Left lobe of liver (tissue), 2 donors: ENCODE data around the gene MOCS1. TPM values are rescaled to one million over a fixed set of nuclear protein-coding genes. Genes with fewer than 3 reads are reported as not detected.

Source experiments
- ATAC-seq: fragments of 200-7000 bp; cut with Tn5 transposase; one replicate; pipeline ENCODE4 v1.9.1; 2020; ENCODE audit warnings: mild to moderate bottlenecking, moderate library complexity
- DNase-seq: peaks from one replicate; pipeline ENCODE4 v3.0.0-alpha.2; 2020; ENCODE audit warnings: low spot score
- total RNA-seq: library from RNA; stranded (reverse); gene quantifications from one replicate; pipeline ENCODE4 v1.2.1, GENCODE V29; 2021
- donor health status: DM: no; HTN: no; CAD: no; lungs with moderate emphysema.
- donor health status: DM: no; HTN: yes; CAD: no.

The MOCS1 gene
- total RNA-seq, 1 donor from 2014 or later = 29.0 TPM

GRCh38 chr6:39905640-39905975 is 28.7 kb downstream of the MOCS1 start:
- ATAC-seq (no peak), DNase-seq (no peak)

DNA sequence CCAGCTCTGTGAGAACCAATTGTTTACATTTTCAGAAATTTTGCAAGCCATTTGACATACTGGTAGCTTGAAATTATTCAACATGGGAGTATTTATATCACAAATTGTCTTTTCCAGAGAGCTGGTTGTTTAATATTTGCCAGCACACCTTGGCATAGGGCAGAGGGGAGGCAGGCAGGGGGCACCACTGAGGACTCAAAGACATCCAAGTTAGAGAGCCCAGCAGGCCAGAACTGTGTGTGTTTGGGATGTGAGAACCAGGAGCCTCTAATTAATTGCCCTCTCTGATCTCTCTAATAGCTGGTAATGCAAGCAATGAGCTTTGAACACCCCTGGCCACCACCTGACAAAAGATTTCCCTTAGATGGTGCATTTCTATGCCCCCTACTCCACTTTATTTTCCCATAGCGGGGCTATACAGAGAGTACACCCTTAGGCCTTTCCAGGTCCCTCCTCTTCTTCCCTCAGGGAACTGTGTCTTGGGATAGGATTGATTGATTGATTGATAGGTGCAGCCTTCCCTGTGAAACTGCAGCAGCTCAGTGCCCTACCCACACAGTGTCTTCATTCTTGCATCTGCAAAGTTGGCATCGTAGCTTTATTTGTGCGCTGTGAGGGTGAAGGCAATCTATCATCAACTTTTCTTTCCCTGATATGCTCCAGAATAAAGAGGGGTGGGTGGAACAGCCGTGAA is 29.2 kb downstream of the MOCS1 start:
- ATAC-seq = no peak
- no peak for DNase-seq

DNA sequence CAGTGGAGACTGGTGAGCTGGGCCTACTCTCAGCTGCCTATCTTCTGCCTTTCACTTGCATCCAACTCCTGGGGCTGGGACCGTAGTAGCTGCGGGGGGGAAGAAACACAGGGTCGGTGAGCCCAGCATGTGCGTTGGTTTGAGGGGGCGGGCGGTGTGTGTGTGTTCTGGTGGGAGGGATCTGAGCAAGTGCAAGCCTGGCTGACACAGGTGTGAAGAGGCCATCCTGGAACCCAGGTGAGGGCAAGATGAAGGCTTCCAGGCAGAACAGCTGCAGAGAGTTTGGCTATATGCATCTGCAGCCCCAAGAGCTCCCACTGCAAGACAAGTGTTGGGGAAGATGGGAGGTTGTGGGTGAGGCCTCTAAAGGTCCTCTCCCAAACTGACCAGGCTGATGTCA is 30.6 kb downstream of the MOCS1 start:
- ATAC-seq (no peak), DNase-seq (no peak)

DNA sequence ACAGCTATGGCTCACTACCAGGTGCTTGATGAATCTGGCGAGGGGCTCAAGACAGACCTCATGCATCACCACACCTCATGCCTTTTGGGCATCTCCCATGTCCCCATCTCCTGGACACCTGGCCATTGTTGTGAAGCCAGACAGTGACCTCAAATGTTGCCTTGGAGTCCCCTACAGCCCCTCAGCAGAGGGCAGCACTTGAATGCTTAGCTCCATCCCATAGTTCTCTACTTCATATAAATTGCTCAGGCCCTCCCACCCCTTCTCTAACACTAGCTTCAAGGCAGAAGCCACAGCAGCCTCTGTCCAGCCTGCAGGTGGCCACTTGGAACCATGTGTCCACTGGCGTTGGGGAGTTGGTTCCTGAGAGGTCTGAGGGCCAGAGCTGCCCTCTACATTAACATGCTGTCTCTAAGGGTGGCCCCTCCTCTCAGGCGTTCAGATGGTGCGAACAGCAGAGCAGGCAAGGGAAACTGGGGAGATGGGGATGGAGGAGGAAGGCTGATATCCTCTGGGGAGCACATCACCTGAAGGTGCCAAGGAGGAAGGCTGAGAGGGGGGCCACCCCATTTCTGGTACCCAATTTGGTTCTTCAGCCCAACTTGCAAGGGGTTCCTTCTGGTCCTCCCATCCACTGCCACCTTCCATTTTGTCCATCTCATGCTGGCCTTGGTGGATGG is 31.3 kb downstream of the MOCS1 start:
- ATAC-seq (peak; percentile 10), DNase-seq (no peak)

DNA sequence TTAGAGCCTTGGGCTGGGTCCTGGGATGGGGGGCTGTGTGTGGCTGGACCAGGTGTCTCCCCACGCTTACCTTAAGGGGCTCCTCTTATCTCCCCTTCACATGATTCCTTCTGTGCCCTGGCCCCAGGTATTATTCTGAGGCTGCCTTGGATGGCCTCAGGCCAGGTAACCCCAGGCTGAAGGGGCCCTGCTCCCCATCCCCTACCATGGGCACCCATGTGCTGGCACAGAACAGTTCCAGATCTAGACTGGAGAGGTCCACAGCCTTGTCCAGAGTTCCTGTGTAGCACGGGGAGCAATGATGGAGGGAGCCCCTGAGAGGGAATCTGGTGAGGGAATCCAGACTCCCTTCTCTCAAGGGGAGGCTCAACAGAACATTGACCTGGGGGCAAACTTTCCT is 32.1 kb downstream of the MOCS1 start:
- peak; percentile 11 for ATAC-seq
- DNase-seq = no peak

DNA sequence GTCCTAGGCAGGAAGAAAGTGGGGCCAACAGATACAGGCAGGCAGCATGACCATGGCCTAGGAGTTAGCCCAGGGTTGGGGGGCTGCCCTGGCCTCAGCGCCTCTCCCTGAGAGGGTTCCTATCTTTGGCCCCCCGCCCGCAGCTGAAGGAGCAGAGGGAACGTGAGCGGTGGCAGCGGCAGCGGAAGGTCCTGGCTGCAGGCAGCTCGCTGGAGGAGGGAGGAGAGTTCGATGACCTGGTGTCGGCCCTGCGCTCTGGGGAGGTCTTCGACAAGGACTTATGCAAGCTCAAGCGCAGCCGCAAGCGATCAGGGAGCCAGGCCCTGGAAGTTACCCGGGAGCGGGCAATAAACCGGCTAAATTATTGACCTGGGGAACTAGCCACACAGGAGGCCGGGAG is 32.6 kb downstream of the MOCS1 start:
- DNase-seq = peak; percentile 89
- peak; percentile 91 for ATAC-seq

- ATAC-seq (no peak), DNase-seq (no peak)
Measured at GRCh38 chr6:39901116-39901655, 33.1 kb downstream of the MOCS1 start.

DNA sequence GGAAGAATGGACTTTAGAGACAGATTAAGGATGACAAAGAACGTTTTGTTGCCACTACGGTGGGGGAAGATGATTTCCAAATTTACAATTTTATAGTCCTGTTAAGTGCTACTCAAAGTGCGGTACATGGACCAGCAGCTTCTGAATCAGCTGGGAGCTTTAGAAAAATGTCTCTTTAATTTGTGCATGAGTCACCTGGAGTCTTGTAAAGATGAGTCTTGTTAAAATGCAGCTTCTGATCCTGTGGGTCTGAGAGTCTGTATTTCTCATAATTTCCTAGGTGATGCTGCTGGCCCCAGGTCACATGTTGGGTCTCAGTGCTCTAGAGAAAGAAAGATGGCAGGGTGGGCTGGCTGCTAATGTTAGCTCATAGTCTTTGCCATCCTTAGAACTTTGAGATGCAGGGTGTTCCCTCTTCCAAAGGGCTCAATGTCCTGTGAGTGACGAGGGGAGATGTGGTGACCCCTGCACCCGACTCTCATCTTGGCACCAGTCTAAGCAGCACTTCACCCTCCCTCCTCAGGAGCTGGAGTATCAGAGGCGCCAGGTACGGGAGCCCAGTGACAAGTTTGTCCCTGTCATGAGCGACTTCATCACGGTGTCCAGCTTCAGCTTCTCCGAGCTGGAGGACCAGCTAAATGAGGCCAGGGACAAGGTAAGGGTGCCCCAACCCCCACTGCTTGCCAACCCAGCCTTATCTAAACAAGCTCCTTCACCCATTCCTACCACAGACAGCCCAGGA is 34.5 kb downstream of the MOCS1 start:
- ATAC-seq (no peak), DNase-seq (no peak)

DNA sequence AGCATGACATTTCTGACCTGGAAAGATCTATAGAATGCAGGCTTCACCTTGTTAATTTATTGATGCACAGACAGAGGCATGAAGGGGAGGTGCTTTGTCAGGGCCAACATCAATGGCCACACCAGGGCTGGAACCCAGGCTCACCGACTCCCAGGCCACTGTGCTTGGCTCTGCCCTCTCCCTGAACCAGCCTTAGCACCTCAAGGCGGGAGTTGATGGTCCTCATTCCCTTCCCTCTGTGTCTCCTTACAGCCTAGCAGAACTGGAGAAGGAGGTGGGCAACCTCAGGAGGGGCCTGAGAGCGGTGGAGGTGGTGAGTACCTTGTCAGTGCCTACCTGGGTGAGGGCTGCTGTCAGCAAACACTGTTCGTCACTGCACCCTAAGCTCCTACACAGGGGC is 35.6 kb downstream of the MOCS1 start:
- ATAC-seq (no peak), DNase-seq (no peak)

- ATAC-seq = no peak
Measured at GRCh38 chr6:39897698-39898097, 36.6 kb downstream of the MOCS1 start.

DNA sequence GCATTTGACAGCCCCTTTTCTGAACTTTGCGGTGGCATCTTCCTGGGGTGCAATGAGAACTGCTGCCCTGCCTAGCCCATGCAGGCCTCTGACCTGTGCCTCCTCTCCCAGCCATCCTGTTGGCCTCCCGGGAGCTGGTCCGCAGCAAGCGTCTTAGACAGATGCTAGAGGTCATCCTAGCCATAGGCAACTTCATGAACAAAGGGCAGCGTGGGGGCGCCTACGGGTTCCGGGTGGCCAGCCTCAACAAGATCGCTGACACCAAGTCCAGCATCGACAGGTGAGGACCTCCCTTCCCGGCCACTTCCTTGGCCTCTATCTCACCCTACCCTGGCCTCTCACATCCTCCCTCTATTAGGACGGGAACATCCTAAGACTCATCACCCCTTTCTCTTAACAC is 37.6 kb downstream of the MOCS1 start:
- ATAC-seq (no peak), DNase-seq (no peak)

More at GRCh38 chr6:39897698-39898097, 36.6 kb downstream of the MOCS1 start:
- no peak for DNase-seq

GRCh38 chr6:39893286-39893685 is 41.0 kb downstream of the MOCS1 start:
- DNase-seq (no peak), ATAC-seq (no peak)

- ATAC-seq (peak; percentile 96), DNase-seq (peak; percentile 72)
Measured at GRCh38 chr6:39892490-39893129, 41.7 kb downstream of the MOCS1 start.

- ATAC-seq = no peak
Measured at GRCh38 chr6:39891976-39892375, 42.3 kb downstream of the MOCS1 start.

DNA sequence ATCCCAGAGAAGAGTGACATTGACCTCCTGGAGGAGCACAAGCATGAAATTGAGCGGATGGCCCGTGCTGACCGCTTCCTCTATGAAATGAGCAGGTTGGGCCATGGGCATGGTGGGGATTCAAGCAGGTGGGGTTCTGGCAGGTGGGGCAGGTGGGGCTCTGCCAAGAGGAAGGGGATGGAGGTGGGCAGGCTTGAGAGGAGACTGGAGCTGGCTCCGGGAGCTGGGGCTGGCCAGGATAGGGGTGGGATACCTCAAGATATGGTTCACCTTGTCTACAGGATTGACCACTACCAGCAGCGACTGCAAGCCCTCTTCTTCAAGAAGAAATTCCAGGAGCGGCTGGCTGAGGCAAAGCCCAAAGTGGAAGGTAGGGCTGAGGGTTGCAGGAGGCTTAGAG is 42.9 kb downstream of the MOCS1 start:
- ATAC-seq (no peak), DNase-seq (no peak)

More at GRCh38 chr6:39891976-39892375, 42.3 kb downstream of the MOCS1 start:
- no peak for DNase-seq

DNA sequence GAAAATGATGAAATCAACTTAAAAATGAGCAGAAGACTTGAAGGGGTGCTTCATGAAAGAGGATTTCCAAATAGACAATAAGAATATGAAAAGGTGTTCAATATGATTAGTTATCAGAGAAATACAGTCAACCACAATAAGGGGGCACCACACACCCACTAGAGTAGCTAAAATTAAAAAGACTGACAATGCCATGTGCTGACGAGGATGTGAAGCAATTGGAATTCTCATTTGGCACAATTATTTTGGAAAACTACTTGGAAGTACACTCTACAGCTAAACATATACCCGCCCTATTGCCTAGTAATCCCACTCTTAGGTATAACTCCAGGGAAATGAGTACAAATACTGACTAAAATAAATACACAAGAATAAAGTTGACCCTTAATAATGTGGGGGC is 45.0 kb downstream of the MOCS1 start:
- no peak for ATAC-seq
- DNase-seq = no peak

DNA sequence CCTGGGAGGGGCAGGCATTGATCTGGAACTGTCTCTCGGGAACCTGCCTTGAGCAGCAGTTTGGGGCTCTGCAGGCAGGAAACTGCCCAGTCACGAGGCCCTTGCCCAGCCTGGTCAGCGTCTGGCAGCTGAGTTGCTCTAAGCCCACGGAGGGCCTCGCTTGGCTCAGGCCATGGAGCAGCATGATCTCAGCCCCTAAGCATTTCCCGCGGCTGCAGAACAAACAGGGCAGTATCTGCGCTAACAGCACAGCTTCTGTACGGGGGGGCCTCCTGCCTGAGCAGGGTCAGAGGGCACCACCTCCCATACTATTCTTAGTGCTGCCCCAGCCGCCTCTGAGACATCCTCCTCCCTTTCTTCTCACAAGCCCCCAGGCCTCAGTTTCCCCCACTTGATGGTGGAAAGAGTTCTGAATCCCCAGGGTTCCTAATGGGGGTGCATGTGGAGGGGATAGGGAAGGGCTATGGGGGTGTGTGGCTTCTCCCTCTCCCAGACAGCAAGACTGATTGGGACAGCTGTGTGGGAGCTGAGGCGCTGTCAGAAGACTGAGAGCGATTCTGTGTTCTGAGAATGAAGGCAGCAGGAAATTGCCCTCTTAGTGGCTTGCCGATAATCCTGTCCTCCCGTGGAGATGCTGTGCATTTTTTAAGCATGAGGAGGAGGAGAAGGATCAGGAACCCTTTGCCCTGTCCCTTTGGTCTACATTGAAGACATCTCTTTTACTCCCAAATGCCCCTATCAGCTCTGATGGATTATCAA is 46.4 kb downstream of the MOCS1 start:
- peak; percentile 57 for ATAC-seq

DNA sequence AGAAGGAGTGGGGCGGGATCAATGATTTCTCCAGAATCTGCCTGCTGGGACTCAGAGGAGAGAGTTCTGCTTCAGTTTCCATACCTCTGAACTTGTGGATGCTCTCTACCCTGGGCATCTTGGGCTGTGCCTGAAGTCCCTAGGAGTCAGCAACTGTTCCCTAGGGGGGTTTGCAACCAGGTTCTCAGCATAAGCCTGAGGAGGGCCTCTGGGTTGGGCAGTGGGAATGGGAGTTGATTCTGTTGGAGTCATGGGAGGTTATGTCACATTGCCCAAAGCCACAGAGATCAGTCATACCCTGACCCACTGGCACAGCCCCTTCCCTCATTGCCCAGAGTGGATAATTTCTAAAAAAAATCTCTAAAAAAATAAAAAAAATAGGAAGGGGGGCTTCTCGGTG is 47.4 kb downstream of the MOCS1 start:
- DNase-seq (no peak), ATAC-seq (no peak)

More for the DNA sequence above, 46.4 kb downstream of the MOCS1 start:
- DNase-seq = no peak

DNA sequence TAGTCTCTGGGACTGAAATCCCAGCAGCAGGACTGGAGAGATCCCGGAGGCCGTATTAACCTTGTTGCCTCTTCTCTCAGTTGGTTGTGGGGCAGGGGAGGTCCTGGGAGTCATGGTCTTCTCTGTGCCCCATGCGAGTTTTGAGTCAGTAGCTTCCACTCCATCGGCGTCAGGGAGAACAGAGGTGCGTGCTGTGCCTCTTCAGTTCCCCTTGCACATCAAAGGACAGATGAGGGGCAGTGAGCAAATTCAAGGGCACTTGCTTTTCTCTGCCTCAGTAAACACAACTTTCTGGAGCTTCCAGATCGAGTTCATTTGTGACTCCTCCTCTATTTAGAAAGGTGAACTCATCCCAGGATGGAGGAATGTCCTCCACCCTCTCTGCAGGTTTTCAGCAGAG is 48.6 kb downstream of the MOCS1 start:
- ATAC-seq (no peak), DNase-seq (no peak)

GRCh38 chr6:39884696-39885095 is 49.6 kb downstream of the MOCS1 start:
- no peak for ATAC-seq
- no peak for DNase-seq

DNA sequence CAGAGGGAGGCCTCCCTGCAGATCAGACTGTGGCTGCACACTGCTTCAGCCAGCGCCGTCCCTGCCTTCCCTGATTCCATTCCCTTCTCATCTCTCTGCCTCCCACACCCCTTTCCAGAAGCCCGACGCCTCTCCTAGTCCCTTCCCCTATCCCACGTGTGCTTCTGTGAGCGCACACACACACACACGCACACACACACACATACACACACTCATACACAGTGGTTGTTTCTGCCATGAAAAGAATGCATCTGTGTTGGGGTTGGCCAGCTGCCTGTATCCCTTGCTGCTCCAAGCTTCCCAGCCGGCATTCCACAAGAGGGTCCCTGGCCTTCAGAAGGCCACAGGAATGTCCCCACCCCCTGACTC is 51.7 kb downstream of the MOCS1 start:
- peak; percentile 28 for ATAC-seq
- no peak for DNase-seq
